GM12891 (cell line): ENCODE results near the gene CCL14.
"Not testable (repeated sequence)": the region's sequence is repeated elsewhere in the genome, so short reads cannot be mapped to it uniquely, and the experiment has no call there.

Experiments
- PAX5 ChIP-seq: IDR thresholded peaks from 2 replicates; pipeline ENCODE4 v1.6.1; 2011; ENCODE audit warnings: low read length, moderate library complexity, mild to moderate bottlenecking; ENCODE audit not compliant: insufficient read depth, severe bottlenecking
- POLR2A ChIP-seq: IDR thresholded peaks from 2 replicates; pipeline ENCODE4 v1.6.1; 2011; ENCODE audit warnings: low read depth, low read length, control low read depth
- POLR2AphosphoS5 ChIP-seq: IDR thresholded peaks from 2 replicates; pipeline ENCODE4 v1.6.1; 2011; ENCODE audit warnings: low read depth, low read length, control low read depth
- POU2F2 ChIP-seq: IDR thresholded peaks from 2 replicates; pipeline ENCODE4 v1.6.1; 2011; ENCODE audit warnings: low read depth, mild to moderate bottlenecking, control low read depth, low read length, moderate library complexity
- TAF1 ChIP-seq: IDR thresholded peaks from 2 replicates; pipeline ENCODE4 v1.6.1; 2011; ENCODE audit warnings: low read depth, low read length, control low read depth

DNA sequence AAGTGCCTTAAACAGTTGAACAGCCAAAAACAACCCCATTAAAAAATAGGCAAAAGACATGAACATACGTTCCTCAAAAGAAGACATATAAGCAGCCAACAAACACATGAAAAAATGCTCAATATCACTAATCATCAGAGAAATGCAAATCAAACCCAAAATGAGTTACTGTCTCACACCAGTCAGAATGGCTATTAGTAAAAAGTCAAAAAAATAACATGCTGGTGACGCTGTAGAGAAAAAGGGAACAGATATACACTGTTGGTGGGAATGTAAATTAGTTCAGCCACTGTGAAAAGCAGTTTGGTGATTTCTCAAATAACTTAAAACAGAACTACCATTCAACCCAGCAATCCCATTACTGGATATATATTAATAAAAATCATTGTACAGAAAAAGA lies 8.8 kb upstream of the CCL14 start:
- not testable (repeated sequence) for TF ChIP-seq TAF1, POLR2AphosphoS5, POLR2A, PAX5, POU2F2
